Gastroesophageal sphincter (tissue), 4 donors: Measurements from ENCODE around the gene NDUFS6. TPM values are rescaled to one million over a fixed set of nuclear protein-coding genes. Genes with fewer than 3 reads are reported as not detected.

Experiments used
- ATAC-seq: fragments of 150-250 bp; one replicate; pipeline ENCODE4 v1.9.1; 2016; ENCODE audit warnings: mild to moderate bottlenecking, moderate library complexity
- H3K27ac ChIP-seq, 4 donors: fragments of 200-600 bp; sonication (generic) in 3 of 4; 1 replicate in 3 of 4; 2 replicates in 1 of 4; pipeline ENCODE4 v1.5.1; 2016 to 2019
- H3K27me3 ChIP-seq: fragments of 200-600 bp; sonication (generic); one replicate; pipeline ENCODE4 v1.5.1; 2019
- H3K36me3 ChIP-seq, 2 donors: fragments of 200-600 bp; sonication (generic); one replicate each; pipeline ENCODE4 v1.5.1; 2019; ENCODE audit warnings: control low read depth in 1 of 2
- H3K4me1 ChIP-seq, 3 donors: fragments of 200-600 bp; sonication (generic); 1 replicate in 2 of 3; 2 replicates in 1 of 3; pipeline ENCODE4 v1.5.1; 2016 to 2019; ENCODE audit warnings: control low read depth in 2 of 3
- H3K4me3 ChIP-seq, 2 donors: fragments of 200-600 bp; sonication (generic); one replicate each; pipeline ENCODE4 v1.5.1; 2019; ENCODE audit warnings: mild to moderate bottlenecking in 1 of 2, moderate library complexity in 1 of 2
- H3K9me3 ChIP-seq, 3 donors: fragments of 200-600 bp; sonication (generic); one replicate each; pipeline ENCODE4 v1.5.1; 2017 to 2019; ENCODE audit warnings: control low read depth in 2 of 3
- EP300 ChIP-seq: sonication (generic); formaldehyde crosslinking; IDR thresholded peaks from one replicate; pipeline ENCODE4 v1.6.1; 2017; ENCODE audit warnings: antibody characterized with exemption, mild to moderate bottlenecking
- POLR2A ChIP-seq, 2 donors: fragments of 450-650 bp; IDR thresholded peaks; one replicate each; pipeline ENCODE4 v1.6.1; 2017; ENCODE audit warnings: antibody characterized with exemption in 2 of 2, mild to moderate bottlenecking in 2 of 2, moderate library complexity in 1 of 2
- POLR2AphosphoS5 ChIP-seq: sonication (generic); formaldehyde crosslinking; IDR thresholded peaks from one replicate; pipeline ENCODE4 v1.6.1; 2017; ENCODE audit warnings: antibody characterized with exemption
- WGBS, 2 donors: methylation state at CpG; one replicate each; pipeline ENCODE4 v1.1.5; 2018; ENCODE audit warnings: low coverage in 1 of 2; 5-methylcytosine and 5-hydroxymethylcytosine counted together
- total RNA-seq, 4 donors: library from RNA; depleted of rRNA; stranded (reverse); fragments of >200 nt; gene quantifications; one replicate each; pipeline ENCODE4 v1.1.0, GENCODE V29; 2016
- TF ChIP-seq, protein P1 (sequence below), 4 experiments: fragments of 200-600 bp in 2 of 4; fragments of 450-650 bp in 2 of 4; sonication (generic) in 1 of 4; IDR thresholded peaks; one replicate each; pipeline ENCODE4 v1.5.1; 2017 to 2019; ENCODE audit warnings: antibody characterized with exemption in 4 of 4, mild to moderate bottlenecking in 2 of 4, moderate library complexity in 2 of 4

NDUFS6 gene
- total RNA-seq, 4 donors from 2014 or later: 44.6 to 82.9 (median 51.6) TPM

DNA sequence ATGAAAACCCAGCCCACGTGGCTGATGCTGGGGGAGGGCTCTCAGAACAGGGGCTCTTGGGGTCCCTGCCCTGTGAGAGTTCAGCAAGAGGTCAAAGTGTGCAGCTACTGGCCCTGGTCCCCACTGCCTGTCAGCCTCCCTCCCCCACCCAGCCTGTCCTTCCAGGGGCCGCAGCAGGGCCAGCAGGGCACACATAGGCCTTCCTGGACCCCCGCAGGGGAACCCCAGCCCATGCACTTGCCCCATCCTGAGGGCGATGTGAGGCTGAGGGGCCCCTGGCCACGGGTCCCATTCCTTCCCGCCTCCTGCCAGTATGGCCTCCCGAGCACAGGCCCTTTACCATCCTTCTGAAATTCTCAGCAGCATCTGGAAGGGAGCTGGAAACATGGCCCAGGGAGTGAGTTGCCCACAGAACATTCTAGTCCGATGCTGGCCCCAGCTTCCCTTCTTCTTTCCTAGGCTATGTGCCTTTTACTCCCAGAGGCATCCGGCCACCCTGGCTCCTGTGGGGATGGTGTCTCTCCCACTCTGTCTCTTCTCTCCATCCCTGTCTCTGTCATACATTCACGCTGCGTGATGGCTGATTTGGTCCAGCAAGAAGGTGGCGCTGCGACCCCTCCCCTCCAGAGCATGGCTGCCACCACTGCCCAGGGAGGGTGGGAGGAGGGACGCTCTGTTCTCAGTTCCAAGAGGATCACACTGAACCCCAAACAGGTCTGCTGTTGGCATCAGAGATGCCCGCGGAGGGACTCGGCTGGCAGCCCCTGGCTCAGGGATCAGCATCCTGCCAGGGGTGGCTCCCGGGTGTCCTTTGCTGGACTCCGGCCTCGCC, 21.2 kb upstream of the NDUFS6 start:
- Histone ChIP-seq H3K27ac (no peak overlapping the region), H3K4me1 (no peaks in the 10 kb centered on the region), H3K4me3 (no peak overlapping the region), H3K36me3 (no peaks in the 10 kb centered on the region), H3K27me3 (peaks cover 40% of the 10 kb centered on the region), H3K9me3 (peaks cover 0 to 4% (median 0%) of the 10 kb centered on the region in 3 donors)
- no peak for ATAC-seq
- WGBS, 2 donors: 71 to 100% methylated on average over 1 to 8 of the region's 20 CpGs
- TF ChIP-seq EP300: no peak
- TF ChIP-seq POLR2AphosphoS5: no peak
- no peak for TF ChIP-seq POLR2A (IDR thresholded peaks at IDR 0.05)
- TF ChIP-seq, protein P1, sequence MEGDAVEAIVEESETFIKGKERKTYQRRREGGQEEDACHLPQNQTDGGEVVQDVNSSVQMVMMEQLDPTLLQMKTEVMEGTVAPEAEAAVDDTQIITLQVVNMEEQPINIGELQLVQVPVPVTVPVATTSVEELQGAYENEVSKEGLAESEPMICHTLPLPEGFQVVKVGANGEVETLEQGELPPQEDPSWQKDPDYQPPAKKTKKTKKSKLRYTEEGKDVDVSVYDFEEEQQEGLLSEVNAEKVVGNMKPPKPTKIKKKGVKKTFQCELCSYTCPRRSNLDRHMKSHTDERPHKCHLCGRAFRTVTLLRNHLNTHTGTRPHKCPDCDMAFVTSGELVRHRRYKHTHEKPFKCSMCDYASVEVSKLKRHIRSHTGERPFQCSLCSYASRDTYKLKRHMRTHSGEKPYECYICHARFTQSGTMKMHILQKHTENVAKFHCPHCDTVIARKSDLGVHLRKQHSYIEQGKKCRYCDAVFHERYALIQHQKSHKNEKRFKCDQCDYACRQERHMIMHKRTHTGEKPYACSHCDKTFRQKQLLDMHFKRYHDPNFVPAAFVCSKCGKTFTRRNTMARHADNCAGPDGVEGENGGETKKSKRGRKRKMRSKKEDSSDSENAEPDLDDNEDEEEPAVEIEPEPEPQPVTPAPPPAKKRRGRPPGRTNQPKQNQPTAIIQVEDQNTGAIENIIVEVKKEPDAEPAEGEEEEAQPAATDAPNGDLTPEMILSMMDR (IDR thresholded peaks at IDR 0.05): no peak

GRCh38 chr5:1780614-1780930, 20.6 kb upstream of the NDUFS6 start:
- Histone ChIP-seq H3K9me3 (no peaks in the 10 kb centered on the region), H3K4me3 (no peak overlapping the region), H3K36me3 (no peaks in the 10 kb centered on the region), H3K27me3 (peaks cover 45% of the 10 kb centered on the region), H3K4me1 (no peaks in the 10 kb centered on the region), H3K27ac (no peak overlapping the region)
- WGBS, 2 donors: 78% methylated on average over 4 of the region's 6 CpGs; no CpG with 5 or more reads in 1 of the 2 donors
- TF ChIP-seq, protein P1 (IDR thresholded peaks at IDR 0.05): no peak
- TF ChIP-seq POLR2AphosphoS5: no peak
- no peak for TF ChIP-seq POLR2A (IDR thresholded peaks at IDR 0.05)
- no peak for TF ChIP-seq EP300
- no peak for ATAC-seq

GRCh38 chr5:1781107-1781506, 20.1 kb upstream of the NDUFS6 start:
- no peak for ATAC-seq
- 84 to 85% methylated on average over 5 to 6 of the region's 6 CpGs for WGBS, 2 donors
- H3K27ac ChIP-seq: no peak overlapping the region
- no peaks in the 10 kb centered on the region for H3K9me3 ChIP-seq
- H3K36me3 ChIP-seq: no peaks in the 10 kb centered on the region
- no peaks in the 10 kb centered on the region for H3K4me1 ChIP-seq
- no peak overlapping the region for H3K4me3 ChIP-seq
- no peak for TF ChIP-seq POLR2A (IDR thresholded peaks at IDR 0.05)
- TF ChIP-seq, protein P1 (IDR thresholded peaks at IDR 0.05): no peak
- TF ChIP-seq EP300: no peak
- TF ChIP-seq POLR2AphosphoS5: no peak
- H3K27me3 ChIP-seq: peaks cover 51% of the 10 kb centered on the region

DNA sequence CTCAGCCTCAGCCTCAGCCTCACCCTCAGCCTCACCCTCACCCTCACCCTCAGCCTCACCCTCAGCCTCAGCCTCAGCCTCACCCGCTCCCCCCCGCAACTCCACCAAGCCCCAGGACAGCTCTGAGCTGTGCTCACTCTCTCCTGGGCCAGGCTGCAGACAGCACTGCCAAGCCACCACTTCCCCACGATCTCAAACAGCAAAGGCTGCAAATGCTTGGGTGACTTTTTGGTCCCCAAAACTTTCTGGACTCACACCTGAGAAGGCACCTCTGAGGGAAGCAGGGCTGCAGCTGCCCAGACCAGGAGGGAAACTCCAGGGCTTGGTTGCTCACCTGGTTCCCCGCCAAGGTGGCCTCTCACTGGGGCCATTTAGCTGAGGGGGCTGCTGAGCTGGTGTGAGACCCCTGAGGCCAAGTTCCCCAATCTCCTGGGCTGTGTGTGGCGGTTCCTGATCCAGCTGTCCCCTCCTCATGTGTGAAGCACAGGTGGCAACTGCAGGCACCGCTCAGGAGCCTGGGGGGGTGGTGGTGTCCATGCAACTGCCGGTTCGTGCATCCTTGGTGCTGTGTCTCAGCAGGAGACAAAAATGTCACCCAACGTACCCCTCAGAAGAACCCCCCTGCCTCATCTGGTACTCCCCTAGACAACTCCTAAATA, 19.4 kb upstream of the NDUFS6 start:
- TF ChIP-seq POLR2A (IDR thresholded peaks at IDR 0.05) (no peak), POLR2AphosphoS5 (no peak)

GRCh38 chr5:1782385-1783215, 18.6 kb upstream of the NDUFS6 start:
- Histone ChIP-seq H3K36me3 (no peaks in the 10 kb centered on the region), H3K27ac (no peak overlapping the region), H3K4me1 (no peaks in the 10 kb centered on the region), H3K4me3 (no peak overlapping the region), H3K27me3 (peaks cover 59% of the 10 kb centered on the region), H3K9me3 (no peaks in the 10 kb centered on the region)
- no peak for TF ChIP-seq POLR2A (IDR thresholded peaks at IDR 0.05)
- ATAC-seq: no peak
- WGBS, 2 donors: 50 to 60% methylated on average over 9 to 11 of the region's 14 CpGs

More for the DNA sequence above, 19.4 kb upstream of the NDUFS6 start:
- WGBS, 2 donors: 68% methylated on average over 5 of the region's 9 CpGs; no CpG with 5 or more reads in 1 of the 2 donors
- Histone ChIP-seq H3K36me3 (no peaks in the 10 kb centered on the region), H3K4me3 (no peak overlapping the region), H3K27me3 (peaks cover 57% of the 10 kb centered on the region), H3K9me3 (no peaks in the 10 kb centered on the region), H3K27ac (no peak overlapping the region), H3K4me1 (no peaks in the 10 kb centered on the region)
- ATAC-seq: no peak
